ENCODE data around the gene UBE2R2.

DNA sequence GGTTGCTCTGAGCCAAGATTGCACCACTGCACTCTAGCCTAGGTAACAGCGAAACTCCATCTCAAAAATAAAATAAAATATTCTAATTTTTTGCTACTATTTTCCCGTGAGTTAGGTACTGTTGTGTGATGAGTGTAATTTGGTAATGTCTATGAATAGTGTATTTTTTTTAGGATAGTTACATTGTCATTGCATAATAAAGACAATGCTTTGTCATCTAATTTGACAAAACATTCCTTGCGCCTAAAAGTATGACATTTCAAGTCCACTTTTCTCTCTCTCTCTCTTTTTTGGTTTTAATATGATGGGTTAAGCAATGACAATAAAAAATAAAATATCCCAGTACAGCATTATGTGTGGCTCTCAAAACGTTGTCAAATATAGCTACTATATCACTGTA lies 29.3 kb downstream of the UBE2R2 start:
- no peak for TF ChIP-seq CTCF (conservative IDR thresholded peaks at IDR 0.05 in 1 of 2, IDR thresholded peaks at IDR 0.05 in 1 of 2; ENCODE audit: low read depth in 1 of 2, low read length in 2 of 2)
- TF ChIP-seq EZH2 (IDR thresholded peaks at IDR 0.05; ENCODE audit: low read length, missing control alignments), result no peak

Measured in fibroblast of lung (primary cell).